CD4-positive, CD25-positive, alpha-beta regulatory T cell (primary cell): ENCODE data around the gene ZNF592. TPM values are rescaled to one million over a fixed set of nuclear protein-coding genes. Genes with fewer than 3 reads are reported as not detected.

Source experiments
- ATAC-seq, 2 donors: fragments of 150-1000 bp; cut with Tn5 transposase; one replicate each; pipeline ENCODE4 v1.10.0; 2021; ENCODE audit warnings: low read depth in 2 of 2, moderate number of reproducible peaks in 2 of 2, moderate library complexity in 1 of 2
- DNase-seq, 3 donors: peaks; one replicate each; pipeline versions ENCODE4 v3.0.0 to v3.0.0-alpha.2; 2012 to 2022; ENCODE audit warnings: mixed read lengths in 1 of 3
- H3K27ac ChIP-seq: one replicate; pipeline ENCODE4 v1.7.0; 2013; ENCODE audit warnings: mild to moderate bottlenecking, low read length; ENCODE audit not compliant: insufficient read depth, poor library complexity, severe bottlenecking
- H3K27me3 ChIP-seq: one replicate; pipeline ENCODE4 v1.7.0; 2013; ENCODE audit warnings: low read length; ENCODE audit not compliant: control insufficient read depth, insufficient read depth
- H3K36me3 ChIP-seq: one replicate; pipeline ENCODE4 v1.7.0; 2013; ENCODE audit warnings: mild to moderate bottlenecking, low read length, moderate library complexity; ENCODE audit not compliant: control insufficient read depth, insufficient read depth
- H3K4me1 ChIP-seq: 2 replicates; pipeline ENCODE4 v1.7.0; 2013; ENCODE audit warnings: mild to moderate bottlenecking, low read length; ENCODE audit not compliant: insufficient read depth, control insufficient read depth, poor library complexity, severe bottlenecking
- H3K4me3 ChIP-seq: one replicate; pipeline ENCODE4 v1.7.0; 2013; ENCODE audit warnings: low read depth, mild to moderate bottlenecking, low read length, moderate library complexity
- H3K9me3 ChIP-seq, 2 experiments: 1 replicate in 1 of 2; 2 replicates in 1 of 2; pipeline ENCODE4 v1.7.0; 2013; ENCODE audit warnings: low read length in 2 of 2, mild to moderate bottlenecking in 1 of 2, moderate library complexity in 1 of 2; ENCODE audit not compliant: control insufficient read depth in 2 of 2
- H3K27ac Mint-ChIP-seq, 3 donors: one replicate each; pipeline ENCODE4 v1.8.0; 2020 to 2022; ENCODE audit warnings: mild to moderate bottlenecking in 3 of 3, mixed read lengths in 3 of 3, moderate library complexity in 2 of 3
- H3K27me3 Mint-ChIP-seq: one replicate; pipeline ENCODE4 v1.8.0; 2022; ENCODE audit warnings: mild to moderate bottlenecking, mixed read lengths
- H3K36me3 Mint-ChIP-seq: one replicate; pipeline ENCODE4 v1.8.0; 2020; ENCODE audit warnings: mixed read lengths
- H3K4me1 Mint-ChIP-seq, 4 donors: one replicate each; pipeline ENCODE4 v1.8.0; 2020 to 2022; ENCODE audit warnings: mixed read lengths in 4 of 4, mild to moderate bottlenecking in 1 of 4
- H3K4me3 Mint-ChIP-seq, 4 donors: one replicate each; pipeline ENCODE4 v1.8.0; 2020 to 2022; ENCODE audit warnings: mild to moderate bottlenecking in 4 of 4, mixed read lengths in 4 of 4, moderate library complexity in 3 of 4
- H3K9me3 Mint-ChIP-seq, 7 donors: one replicate each; pipeline ENCODE4 v1.8.0; 2020 to 2022; ENCODE audit warnings: mixed read lengths in 7 of 7, mild to moderate bottlenecking in 3 of 7, moderate library complexity in 2 of 7
- polyA plus RNA-seq, 4 donors: library from polyadenylated mRNA; unstranded; fragments of 300-500 nt; fragmentation: Illumina TruSeq; gene quantifications; one replicate each; pipeline ENCODE4 v1.2.3, GENCODE V29; 2021
- total RNA-seq: library from RNA; stranded (reverse); gene quantifications from one replicate; pipeline ENCODE4 v1.2.3, GENCODE V29; 2022

The ZNF592 gene
- total and polyA plus RNA-seq, 5 donors from 2014 or later, result 3.8 to 39.8 (median 4.3) TPM

DNA sequence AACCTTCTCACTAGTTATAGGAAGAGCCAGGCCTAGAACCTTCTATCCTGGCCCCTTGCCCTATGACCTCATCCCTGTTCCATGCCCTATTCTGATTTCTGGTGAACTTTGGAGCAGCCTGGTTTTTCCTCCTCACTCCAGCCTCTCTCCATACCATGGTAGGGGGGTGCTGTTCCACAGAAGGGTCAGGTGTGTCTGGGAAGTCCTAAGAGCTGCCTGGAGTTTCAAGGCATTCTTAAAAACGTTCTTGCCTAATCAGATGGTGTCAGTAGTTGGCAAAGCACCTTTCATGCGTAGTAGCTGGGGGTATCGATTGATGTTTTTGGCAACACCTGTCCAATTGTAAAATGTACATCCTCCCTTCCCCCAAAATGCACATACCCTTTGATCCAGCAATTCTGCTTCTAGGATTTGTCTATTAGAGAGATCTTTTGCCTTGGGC is 52.0 kb downstream of the ZNF592 start:
- Mint-ChIP-seq H3K4me1 (peaks cover 0 to 4% (median 2%) of the 10 kb centered on the region in 4 donors), H3K4me3 (no peak overlapping the region), H3K36me3 (peaks cover 41% of the 10 kb centered on the region), H3K27me3 (no peaks in the 10 kb centered on the region), H3K9me3 (no peaks in the 10 kb centered on the region), H3K27ac (no peak overlapping the region)
- no peaks in the 10 kb centered on the region for H3K27me3 ChIP-seq
- H3K4me3 ChIP-seq, result no peak overlapping the region
- H3K9me3 ChIP-seq, result no peaks in the 10 kb centered on the region
- ATAC-seq (no peak), DNase-seq (no peak)
- H3K4me1 ChIP-seq, result no peaks in the 10 kb centered on the region
- peaks cover 74% of the 10 kb centered on the region for H3K36me3 ChIP-seq
- no peak overlapping the region for H3K27ac ChIP-seq

DNA sequence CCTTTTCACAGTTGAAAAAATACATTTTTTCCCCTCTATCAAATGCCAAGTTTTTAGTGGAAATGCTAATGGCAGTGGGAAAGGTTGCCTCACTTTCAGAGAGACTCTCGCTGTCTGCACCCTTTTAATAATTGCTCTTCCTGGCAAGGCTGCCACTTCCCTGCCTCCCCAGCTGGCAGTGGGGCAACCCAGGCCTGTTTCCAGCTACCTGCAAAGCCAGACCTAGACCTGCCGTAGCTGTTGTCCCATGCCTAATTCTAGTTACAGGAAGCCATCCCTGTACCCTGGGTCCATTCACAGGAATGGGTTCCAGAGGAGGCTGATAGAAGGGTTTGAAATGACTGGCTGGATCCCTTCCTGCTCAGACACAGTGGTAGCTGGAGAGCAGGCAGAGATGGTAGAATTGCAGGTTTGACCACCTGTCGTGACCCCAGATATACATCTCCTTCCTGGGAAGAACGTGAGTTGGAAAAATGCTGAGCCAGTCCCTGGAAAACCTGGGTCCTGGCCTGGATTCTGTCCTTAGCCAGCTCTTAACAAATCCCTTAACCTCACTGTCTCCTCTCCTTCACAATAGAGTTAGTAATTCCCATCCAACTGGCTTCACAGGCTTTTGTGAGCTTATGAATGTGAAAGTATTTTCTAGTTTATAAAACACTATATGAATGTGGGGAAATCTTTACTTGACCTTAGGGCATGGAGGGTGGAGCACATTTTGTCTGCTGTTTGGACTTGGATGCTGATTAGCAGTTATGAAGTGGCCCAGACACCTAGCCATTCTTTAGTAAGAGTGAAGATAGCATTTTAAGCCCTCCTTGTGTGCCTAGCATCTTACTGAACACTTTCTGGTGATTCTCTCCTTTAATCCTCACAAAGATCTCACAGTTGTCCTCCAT is 55.9 kb downstream of the ZNF592 start:
- no peaks in the 10 kb centered on the region for H3K9me3 Mint-ChIP-seq
- H3K27ac Mint-ChIP-seq, result no peak overlapping the region
- peaks cover 62% of the 10 kb centered on the region for H3K36me3 ChIP-seq
- H3K27ac ChIP-seq, result no peak overlapping the region
- H3K9me3 ChIP-seq, result no peaks in the 10 kb centered on the region
- H3K4me3 ChIP-seq, result no peak overlapping the region
- ATAC-seq (no peak), DNase-seq (no peak)
- no peaks in the 10 kb centered on the region for H3K4me1 ChIP-seq
- H3K4me1 Mint-ChIP-seq, result peaks cover 0 to 4% (median 1%) of the 10 kb centered on the region in 4 donors
- H3K27me3 ChIP-seq, result no peaks in the 10 kb centered on the region
- H3K36me3 Mint-ChIP-seq, result peaks cover 30% of the 10 kb centered on the region
- no peak overlapping the region for H3K4me3 Mint-ChIP-seq
- H3K27me3 Mint-ChIP-seq, result no peaks in the 10 kb centered on the region

DNA sequence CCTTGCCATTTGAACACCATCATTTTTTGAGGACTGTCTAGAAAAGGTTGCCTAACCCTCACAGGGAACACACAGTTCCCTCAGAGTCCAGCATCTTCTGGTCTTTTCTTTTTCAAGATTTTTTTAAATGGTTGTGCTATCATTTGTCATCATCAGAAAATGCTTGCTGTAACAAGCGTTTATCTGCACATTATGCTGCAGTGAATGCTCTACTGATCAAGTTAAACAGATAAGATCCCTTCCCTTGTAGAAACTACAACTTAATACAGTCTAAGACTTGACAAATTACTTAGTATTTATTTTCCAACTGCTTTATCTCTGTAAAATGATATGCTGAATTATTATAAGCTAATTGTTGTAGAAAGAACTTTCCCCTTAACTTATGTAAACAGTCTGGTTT is 56.8 kb downstream of the ZNF592 start:
- H3K9me3 Mint-ChIP-seq, result no peaks in the 10 kb centered on the region
- peaks cover 0 to 4% (median 2%) of the 10 kb centered on the region in 4 donors for H3K4me1 Mint-ChIP-seq
- Histone ChIP-seq H3K27ac (no peak overlapping the region), H3K4me1 (no peaks in the 10 kb centered on the region), H3K27me3 (no peaks in the 10 kb centered on the region), H3K4me3 (no peak overlapping the region), H3K9me3 (no peaks in the 10 kb centered on the region), H3K36me3 (peaks cover 52% of the 10 kb centered on the region)
- H3K4me3 Mint-ChIP-seq, result no peak overlapping the region
- H3K27me3 Mint-ChIP-seq, result no peaks in the 10 kb centered on the region
- DNase-seq (no peak), ATAC-seq (no peak)
- no peak overlapping the region for H3K27ac Mint-ChIP-seq
- H3K36me3 Mint-ChIP-seq, result peaks cover 28% of the 10 kb centered on the region

DNA sequence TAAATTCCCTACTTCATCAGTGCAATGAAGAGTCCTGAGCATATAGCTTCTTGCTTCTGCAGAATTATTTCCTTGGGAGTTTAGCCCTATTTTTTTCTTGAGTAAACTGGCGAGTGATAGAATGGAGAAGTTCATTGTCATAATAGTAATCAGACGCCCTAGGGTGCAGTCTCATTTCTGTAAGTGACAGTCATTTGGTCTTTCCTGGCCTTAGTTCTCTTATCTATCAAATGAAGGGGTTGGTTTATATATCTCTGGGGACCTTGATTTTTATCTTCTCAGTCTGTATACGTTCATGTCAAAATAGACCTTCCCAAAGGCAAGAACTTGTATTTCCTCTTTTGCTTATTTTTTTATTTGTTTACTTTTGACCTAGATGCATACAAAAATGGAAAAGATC is 58.8 kb downstream of the ZNF592 start:
- DNase-seq, result no peak
- Mint-ChIP-seq H3K9me3 (no peaks in the 10 kb centered on the region), H3K27me3 (no peaks in the 10 kb centered on the region), H3K27ac (peak overlapping the region in 2 of 3 donors; percentile 2 to 17), H3K4me3 (no peak overlapping the region), H3K36me3 (peaks cover 16% of the 10 kb centered on the region), H3K4me1 (peaks cover 0 to 4% (median 3%) of the 10 kb centered on the region in 4 donors)
- no peak overlapping the region for H3K27ac ChIP-seq
- no peak overlapping the region for H3K4me3 ChIP-seq
- no peaks in the 10 kb centered on the region for H3K4me1 ChIP-seq
- H3K27me3 ChIP-seq, result no peaks in the 10 kb centered on the region
- H3K36me3 ChIP-seq, result peaks cover 35% of the 10 kb centered on the region
- no peaks in the 10 kb centered on the region for H3K9me3 ChIP-seq
- no peak for ATAC-seq

DNA sequence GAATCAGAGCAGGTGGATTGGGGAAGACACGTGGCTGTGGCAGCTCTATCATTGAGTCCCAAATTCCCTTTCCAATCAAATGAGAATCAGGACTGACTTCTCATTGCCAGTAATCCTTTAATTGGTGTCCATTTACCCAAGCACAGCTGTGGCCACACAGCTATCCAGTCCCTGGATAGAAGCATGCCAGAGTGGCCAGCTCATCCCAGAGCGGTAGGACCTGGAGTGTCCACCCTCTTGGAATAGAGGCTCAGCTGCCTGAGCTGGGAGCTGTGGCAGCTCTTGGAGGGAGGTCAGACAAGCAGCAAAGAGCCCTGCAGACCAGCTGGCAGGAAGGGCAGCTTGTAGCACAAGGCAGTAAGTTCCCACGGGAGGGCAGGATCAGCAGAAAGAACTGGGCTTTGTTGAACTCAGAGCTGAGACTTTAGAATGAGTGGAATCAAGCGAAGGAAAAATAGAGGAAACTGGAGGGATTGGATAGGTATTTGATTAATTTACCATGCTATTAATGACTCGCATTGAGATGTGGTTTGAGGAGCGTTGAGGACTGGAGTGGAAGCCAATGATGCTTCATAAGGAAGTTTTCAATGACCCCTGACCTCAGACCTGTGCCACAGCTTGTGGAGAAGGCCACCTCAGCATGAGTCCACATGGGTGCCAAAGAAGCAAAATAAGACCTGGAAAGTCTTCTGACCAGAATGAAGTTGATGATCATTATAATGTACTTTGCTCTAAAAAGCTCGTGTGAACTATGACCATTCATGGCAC is 61.9 kb downstream of the ZNF592 start:
- peaks cover 0 to 4% (median 2%) of the 10 kb centered on the region in 4 donors for H3K4me1 Mint-ChIP-seq
- Histone ChIP-seq H3K4me3 (no peak overlapping the region), H3K9me3 (no peaks in the 10 kb centered on the region), H3K27ac (no peak overlapping the region), H3K36me3 (peaks cover 13% of the 10 kb centered on the region), H3K4me1 (no peaks in the 10 kb centered on the region), H3K27me3 (no peaks in the 10 kb centered on the region)
- DNase-seq (no peak), ATAC-seq (no peak)
- H3K27me3 Mint-ChIP-seq, result peaks cover 4% of the 10 kb centered on the region
- peaks cover 3% of the 10 kb centered on the region for H3K36me3 Mint-ChIP-seq
- no peak overlapping the region for H3K4me3 Mint-ChIP-seq
- no peaks in the 10 kb centered on the region for H3K9me3 Mint-ChIP-seq
- no peak overlapping the region for H3K27ac Mint-ChIP-seq

DNA sequence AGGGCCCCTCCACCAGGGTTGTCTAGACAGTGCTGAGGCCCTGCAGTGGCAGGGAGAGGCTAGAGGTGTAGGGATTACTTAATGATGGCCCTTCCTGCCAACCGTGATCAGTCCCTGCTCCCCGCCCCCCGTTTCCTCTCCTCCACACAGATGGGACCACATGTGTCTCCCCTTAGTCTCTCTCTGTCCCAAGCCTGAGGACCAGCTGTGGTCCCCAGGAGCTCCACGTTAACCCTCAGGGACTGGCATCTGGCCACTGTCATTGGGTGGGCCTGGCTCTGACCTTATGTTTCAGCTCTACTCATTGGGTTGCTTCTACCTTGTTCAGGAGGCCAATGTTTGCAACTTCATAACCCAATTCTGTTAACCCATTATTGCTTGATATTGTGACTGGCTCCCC is 62.8 kb downstream of the ZNF592 start:
- Mint-ChIP-seq H3K27ac (no peak overlapping the region), H3K4me1 (peaks cover 0 to 4% (median 2%) of the 10 kb centered on the region in 4 donors), H3K36me3 (peaks cover 6% of the 10 kb centered on the region), H3K4me3 (no peak overlapping the region), H3K27me3 (peaks cover 11% of the 10 kb centered on the region), H3K9me3 (no peaks in the 10 kb centered on the region)
- Histone ChIP-seq H3K4me1 (no peaks in the 10 kb centered on the region), H3K36me3 (peaks cover 4% of the 10 kb centered on the region), H3K27ac (no peak overlapping the region), H3K27me3 (no peaks in the 10 kb centered on the region), H3K4me3 (no peak overlapping the region), H3K9me3 (no peaks in the 10 kb centered on the region)
- ATAC-seq (no peak), DNase-seq (no peak)

DNA sequence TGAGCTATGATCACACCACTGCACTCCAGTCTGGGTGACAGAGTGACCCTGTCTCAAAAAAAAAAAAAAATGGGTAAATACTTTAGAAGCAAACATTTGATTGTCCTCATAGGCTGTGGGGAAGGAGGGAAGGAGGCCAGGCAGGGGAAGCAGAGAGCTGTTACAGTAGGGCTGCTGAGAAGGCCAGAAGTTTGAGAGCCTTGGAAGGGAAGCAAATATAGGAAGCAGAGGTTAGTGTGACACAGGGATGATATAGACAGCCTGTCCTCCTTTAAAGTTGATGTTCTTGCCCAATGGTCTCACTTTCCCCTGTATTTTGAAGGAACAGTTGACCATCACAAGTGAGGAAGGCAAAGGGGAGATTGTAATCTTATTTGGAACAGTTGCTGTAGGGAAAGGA is 63.4 kb downstream of the ZNF592 start:
- no peaks in the 10 kb centered on the region for H3K4me1 ChIP-seq

More for the DNA sequence above, 63.4 kb downstream of the ZNF592 start:
- peaks cover 3% of the 10 kb centered on the region for H3K36me3 Mint-ChIP-seq
- no peak overlapping the region for H3K27ac Mint-ChIP-seq
- Histone ChIP-seq H3K27me3 (no peaks in the 10 kb centered on the region), H3K4me3 (no peak overlapping the region), H3K36me3 (no peaks in the 10 kb centered on the region), H3K27ac (no peak overlapping the region), H3K9me3 (no peaks in the 10 kb centered on the region)
- DNase-seq (no peak), ATAC-seq (no peak)
- no peak overlapping the region for H3K4me3 Mint-ChIP-seq
- H3K27me3 Mint-ChIP-seq, result peaks cover 11% of the 10 kb centered on the region
- peaks cover 0 to 6% (median 2%) of the 10 kb centered on the region in 4 donors for H3K4me1 Mint-ChIP-seq
- no peaks in the 10 kb centered on the region for H3K9me3 Mint-ChIP-seq
